ENCODE measurements around the gene PLEKHH3.

PLEKHH3 gene

DNA sequence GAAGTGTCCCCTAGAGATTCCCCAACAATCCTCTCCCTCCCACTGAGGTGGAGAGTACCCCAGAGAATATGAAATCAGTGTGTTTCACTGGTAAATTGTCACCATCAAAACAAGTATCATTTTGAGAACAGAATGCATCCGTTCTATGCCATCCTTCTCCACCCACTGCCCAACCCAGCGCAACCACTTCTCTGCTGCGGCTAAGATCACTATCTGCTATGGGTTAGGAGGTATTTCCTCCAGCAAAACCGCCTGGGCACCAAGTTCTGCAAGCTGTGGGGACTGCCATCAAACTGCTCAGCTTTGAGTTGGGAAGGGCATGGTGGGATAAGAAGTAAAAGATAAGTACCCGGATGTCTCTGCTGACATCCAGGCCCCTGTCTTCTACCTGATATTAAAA lies 29.9 kb upstream of the PLEKHH3 start:
- TF ChIP-seq ZNF274 (IDR thresholded peaks at IDR 0.05; ENCODE audit: low read depth, low read length) (no peak), SUZ12 (IDR thresholded peaks at IDR 0.05; ENCODE audit: extremely low read depth, insufficient read depth, insufficient read length) (no peak), YY1 (IDR thresholded peaks at IDR 0.05; ENCODE audit: insufficient read depth, insufficient read length) (no peak)
- H3K4me3 ChIP-seq (ENCODE audit: insufficient read length, low read depth), result no peak overlapping the region
- no peak overlapping the region for H3K9ac ChIP-seq (ENCODE audit: insufficient read length, low read depth)
- no peak for DNase-seq (ENCODE audit: low read depth, low spot score)
- no peaks in the 10 kb centered on the region for H3K4me1 ChIP-seq (ENCODE audit: insufficient read depth, insufficient read length)
- no peaks in the 10 kb centered on the region for H3K9me3 ChIP-seq (ENCODE audit: insufficient read depth, low read length)
- no peaks in the 10 kb centered on the region for H3K27me3 ChIP-seq (ENCODE audit: insufficient read depth, insufficient read length)
- peaks cover 74% of the 10 kb centered on the region for H3K36me3 ChIP-seq (ENCODE audit: insufficient read depth, insufficient read length, low read length)

DNA sequence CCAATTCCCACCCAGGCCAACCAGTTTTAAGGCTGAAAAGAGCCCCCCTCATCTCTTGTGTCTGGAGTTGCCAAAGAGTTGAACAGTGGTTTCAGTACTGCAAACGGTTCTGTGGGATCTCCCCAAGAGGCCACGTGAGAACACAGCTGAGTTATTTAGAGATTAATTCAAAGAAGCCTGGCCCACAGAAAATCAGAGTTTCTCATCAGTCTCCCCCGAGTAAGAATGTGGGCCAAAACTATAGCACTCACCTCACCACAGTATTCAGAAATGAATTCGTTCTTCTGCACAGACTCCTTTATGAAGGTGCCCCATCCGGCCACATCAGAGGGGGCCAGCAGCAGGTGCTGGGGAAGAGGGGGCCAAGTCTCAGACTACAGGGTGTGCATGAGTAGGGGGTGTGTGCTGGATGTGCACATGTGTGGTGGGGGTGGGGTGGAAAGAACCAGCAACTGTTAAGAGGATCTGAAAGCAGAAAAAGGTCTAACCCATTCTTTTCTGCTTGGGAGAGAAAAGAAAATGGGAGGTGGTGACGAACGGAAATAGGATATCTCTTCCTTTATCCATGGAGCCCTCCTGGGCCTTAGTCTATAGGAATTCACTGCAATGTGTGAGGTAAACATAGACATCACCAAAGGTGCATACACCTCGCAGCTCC lies 28.2 kb upstream of the PLEKHH3 start:
- H3K4me1 ChIP-seq (ENCODE audit: insufficient read depth, insufficient read length), result no peaks in the 10 kb centered on the region
- no peak for DNase-seq (ENCODE audit: low read depth, low spot score)
- peaks cover 76% of the 10 kb centered on the region for H3K36me3 ChIP-seq (ENCODE audit: insufficient read depth, insufficient read length, low read length)
- no peak overlapping the region for H3K9ac ChIP-seq (ENCODE audit: insufficient read length, low read depth)
- H3K4me3 ChIP-seq (ENCODE audit: insufficient read length, low read depth), result no peak overlapping the region
- H3K9me3 ChIP-seq (ENCODE audit: insufficient read depth, low read length), result no peaks in the 10 kb centered on the region
- H3K27me3 ChIP-seq (ENCODE audit: insufficient read depth, insufficient read length), result no peaks in the 10 kb centered on the region
- TF ChIP-seq YY1 (IDR thresholded peaks at IDR 0.05; ENCODE audit: insufficient read depth, insufficient read length) (no peak), ZNF274 (IDR thresholded peaks at IDR 0.05; ENCODE audit: low read depth, low read length) (no peak), SUZ12 (IDR thresholded peaks at IDR 0.05; ENCODE audit: extremely low read depth, insufficient read depth, insufficient read length) (no peak)

DNA sequence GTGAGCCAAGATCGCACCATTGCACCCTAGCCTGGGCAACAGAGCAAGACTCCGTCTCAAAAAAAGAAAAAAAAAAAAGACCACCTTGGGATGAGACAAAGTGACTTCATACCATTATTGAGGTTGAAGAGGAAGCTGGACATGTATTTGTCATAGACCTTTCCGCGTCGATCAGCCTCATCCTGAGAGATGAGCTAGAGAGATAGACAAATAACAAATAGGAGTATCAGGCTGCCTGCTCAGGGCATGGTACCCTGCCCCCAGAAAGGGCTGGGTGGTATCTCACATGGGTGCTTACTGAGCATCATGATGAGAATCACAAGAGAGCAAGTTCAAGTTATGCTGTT lies 27.7 kb upstream of the PLEKHH3 start:
- H3K9ac ChIP-seq (ENCODE audit: insufficient read length, low read depth), result no peak overlapping the region
- no peaks in the 10 kb centered on the region for H3K9me3 ChIP-seq (ENCODE audit: insufficient read depth, low read length)
- peaks cover 74% of the 10 kb centered on the region for H3K36me3 ChIP-seq (ENCODE audit: insufficient read depth, insufficient read length, low read length)
- no peak overlapping the region for H3K4me3 ChIP-seq (ENCODE audit: insufficient read length, low read depth)
- TF ChIP-seq SUZ12 (IDR thresholded peaks at IDR 0.05; ENCODE audit: extremely low read depth, insufficient read depth, insufficient read length) (no peak), YY1 (IDR thresholded peaks at IDR 0.05; ENCODE audit: insufficient read depth, insufficient read length) (no peak)
- H3K4me1 ChIP-seq (ENCODE audit: insufficient read depth, insufficient read length), result peaks cover 2% of the 10 kb centered on the region
- DNase-seq (ENCODE audit: low read depth, low spot score), result no peak
- H3K27me3 ChIP-seq (ENCODE audit: insufficient read depth, insufficient read length), result no peaks in the 10 kb centered on the region

DNA sequence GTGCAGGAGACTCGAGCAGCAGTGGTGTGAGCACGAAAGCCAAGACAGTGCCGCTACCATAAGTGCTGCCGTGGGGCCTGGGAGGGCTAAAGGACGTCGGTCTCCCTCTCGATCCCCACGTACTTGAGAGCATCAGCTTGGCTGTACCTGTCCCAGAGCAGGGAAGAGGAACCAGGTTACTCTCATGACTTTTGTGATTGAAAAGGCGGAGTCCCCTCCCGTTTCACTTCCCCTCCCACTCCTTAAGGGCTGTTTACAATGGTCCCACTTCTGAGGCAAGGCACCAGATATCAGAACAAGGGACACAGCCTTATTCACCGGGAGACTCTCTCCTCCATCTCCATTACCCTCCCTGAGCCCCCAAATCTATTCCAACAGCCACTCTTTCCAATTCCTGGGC lies 25.7 kb upstream of the PLEKHH3 start:
- Histone ChIP-seq H3K9me3 (ENCODE audit: insufficient read depth, low read length) (no peaks in the 10 kb centered on the region), H3K27me3 (ENCODE audit: insufficient read depth, insufficient read length) (no peaks in the 10 kb centered on the region), H3K4me1 (ENCODE audit: insufficient read depth, insufficient read length) (peaks cover 7% of the 10 kb centered on the region), H3K9ac (ENCODE audit: insufficient read length, low read depth) (no peak overlapping the region), H3K4me3 (ENCODE audit: insufficient read length, low read depth) (no peak overlapping the region), H3K36me3 (ENCODE audit: insufficient read depth, insufficient read length, low read length) (peaks cover 67% of the 10 kb centered on the region)
- no peak for DNase-seq (ENCODE audit: low read depth, low spot score)
- no peak for TF ChIP-seq YY1 (IDR thresholded peaks at IDR 0.05; ENCODE audit: insufficient read depth, insufficient read length)
- no peak for TF ChIP-seq SUZ12 (IDR thresholded peaks at IDR 0.05; ENCODE audit: extremely low read depth, insufficient read depth, insufficient read length)
- no peak for TF ChIP-seq ZNF274 (IDR thresholded peaks at IDR 0.05; ENCODE audit: low read depth, low read length)

DNA sequence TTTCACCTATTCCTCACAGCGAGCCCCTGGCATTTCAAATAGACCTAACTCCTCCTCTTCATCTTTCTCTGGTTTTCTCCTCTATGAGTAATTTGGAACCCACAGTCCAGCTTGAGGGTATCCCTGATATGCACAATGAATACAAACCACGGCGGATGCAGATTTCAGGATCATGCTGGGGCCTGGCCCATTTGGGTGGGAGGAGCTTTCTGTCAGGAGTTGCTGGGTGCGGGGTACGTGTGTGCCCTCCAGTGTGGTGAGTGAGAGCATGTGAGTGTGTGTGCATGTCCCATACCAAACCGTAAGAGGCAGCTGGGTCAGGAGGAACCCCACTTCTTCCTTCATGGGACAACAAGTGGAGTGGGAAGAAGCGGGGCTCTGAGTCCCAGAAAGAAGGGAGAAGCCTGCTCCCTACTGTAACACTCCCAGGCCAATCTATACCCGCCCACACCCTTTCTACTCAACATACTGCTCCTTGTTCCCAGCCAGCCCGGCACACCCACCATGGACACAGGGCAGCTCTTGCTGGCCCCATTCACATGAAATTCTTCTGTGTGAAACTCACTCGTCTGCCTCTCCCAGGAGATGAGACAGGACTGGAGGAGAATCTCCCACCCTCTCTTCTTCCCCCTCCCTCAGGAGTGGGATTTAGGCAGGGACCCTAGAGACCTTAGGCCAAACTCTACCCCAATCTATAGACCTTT lies 23.9 kb upstream of the PLEKHH3 start:
- H3K9me3 ChIP-seq (ENCODE audit: insufficient read depth, low read length), result no peaks in the 10 kb centered on the region
- no peak for DNase-seq (ENCODE audit: low read depth, low spot score)
- peaks cover 7% of the 10 kb centered on the region for H3K4me1 ChIP-seq (ENCODE audit: insufficient read depth, insufficient read length)
- no peak overlapping the region for H3K9ac ChIP-seq (ENCODE audit: insufficient read length, low read depth)
- peaks cover 66% of the 10 kb centered on the region for H3K36me3 ChIP-seq (ENCODE audit: insufficient read depth, insufficient read length, low read length)
- TF ChIP-seq ZNF274 (IDR thresholded peaks at IDR 0.05; ENCODE audit: low read depth, low read length) (no peak), YY1 (IDR thresholded peaks at IDR 0.05; ENCODE audit: insufficient read depth, insufficient read length) (no peak), SUZ12 (IDR thresholded peaks at IDR 0.05; ENCODE audit: extremely low read depth, insufficient read depth, insufficient read length) (no peak)
- H3K4me3 ChIP-seq (ENCODE audit: insufficient read length, low read depth), result no peak overlapping the region
- no peaks in the 10 kb centered on the region for H3K27me3 ChIP-seq (ENCODE audit: insufficient read depth, insufficient read length)

DNA sequence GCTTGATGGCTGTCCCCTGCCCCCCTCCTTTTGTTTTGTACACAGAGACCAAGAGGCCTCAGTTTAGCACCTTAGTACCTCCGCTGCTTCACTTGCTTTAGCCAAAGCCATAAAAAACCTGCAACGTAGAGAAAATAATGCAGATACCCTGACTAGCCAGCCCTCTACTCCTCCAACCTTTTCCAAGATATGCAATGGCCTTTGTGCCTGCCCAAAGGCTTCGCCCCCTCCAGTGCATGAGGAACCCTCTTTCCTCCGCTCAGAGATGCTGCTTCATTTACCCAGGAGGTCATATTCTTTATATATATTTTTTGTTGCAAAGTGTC lies 22.6 kb upstream of the PLEKHH3 start:
- Histone ChIP-seq H3K9ac (ENCODE audit: insufficient read length, low read depth) (no peak overlapping the region), H3K27me3 (ENCODE audit: insufficient read depth, insufficient read length) (no peaks in the 10 kb centered on the region), H3K9me3 (ENCODE audit: insufficient read depth, low read length) (no peaks in the 10 kb centered on the region), H3K4me3 (ENCODE audit: insufficient read length, low read depth) (no peak overlapping the region), H3K36me3 (ENCODE audit: insufficient read depth, insufficient read length, low read length) (peaks cover 69% of the 10 kb centered on the region), H3K4me1 (ENCODE audit: insufficient read depth, insufficient read length) (peaks cover 11% of the 10 kb centered on the region)
- TF ChIP-seq ZNF274 (IDR thresholded peaks at IDR 0.05; ENCODE audit: low read depth, low read length), result no peak
- TF ChIP-seq YY1 (IDR thresholded peaks at IDR 0.05; ENCODE audit: insufficient read depth, insufficient read length), result no peak
- no peak for TF ChIP-seq SUZ12 (IDR thresholded peaks at IDR 0.05; ENCODE audit: extremely low read depth, insufficient read depth, insufficient read length)
- no peak for DNase-seq (ENCODE audit: low read depth, low spot score)

DNA sequence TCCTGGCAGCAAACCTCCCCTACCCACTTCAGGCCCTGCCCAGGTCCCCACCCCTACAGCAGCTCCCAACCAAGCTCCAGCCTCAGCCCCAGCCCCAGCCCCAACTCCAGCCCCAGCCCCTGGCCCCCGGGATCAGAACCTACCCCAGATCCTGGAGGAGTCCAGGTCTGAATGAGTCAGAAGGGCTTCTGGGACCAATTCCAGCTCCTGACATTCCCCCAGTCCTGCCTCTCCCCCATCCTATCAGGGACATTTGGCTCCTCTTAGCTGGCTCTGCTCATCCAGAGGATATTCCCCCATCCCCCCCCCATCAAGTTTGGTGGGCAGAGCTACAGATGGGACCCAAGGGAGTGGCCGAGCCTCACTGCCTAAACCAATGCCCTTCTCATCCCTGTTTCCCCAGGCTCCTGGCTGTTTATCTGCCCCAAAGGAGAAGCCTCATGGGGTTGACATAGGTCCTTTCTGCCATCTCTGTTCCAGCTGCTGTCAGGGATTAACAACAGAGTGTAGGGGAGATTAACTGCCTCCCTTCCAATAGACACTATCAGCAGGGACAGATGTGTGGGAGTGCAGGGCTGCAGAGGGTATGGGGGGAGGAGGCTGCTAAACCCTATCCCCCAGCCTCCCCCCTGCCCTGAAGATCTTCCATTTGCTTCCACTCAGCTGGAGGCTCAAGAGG lies 22.1 kb upstream of the PLEKHH3 start:
- Histone ChIP-seq H3K36me3 (ENCODE audit: insufficient read depth, insufficient read length, low read length) (peaks cover 68% of the 10 kb centered on the region), H3K9me3 (ENCODE audit: insufficient read depth, low read length) (no peaks in the 10 kb centered on the region), H3K4me1 (ENCODE audit: insufficient read depth, insufficient read length) (peaks cover 11% of the 10 kb centered on the region), H3K27me3 (ENCODE audit: insufficient read depth, insufficient read length) (no peaks in the 10 kb centered on the region), H3K9ac (ENCODE audit: insufficient read length, low read depth) (no peak overlapping the region), H3K4me3 (ENCODE audit: insufficient read length, low read depth) (no peak overlapping the region)
- TF ChIP-seq SUZ12 (IDR thresholded peaks at IDR 0.05; ENCODE audit: extremely low read depth, insufficient read depth, insufficient read length) (no peak), YY1 (IDR thresholded peaks at IDR 0.05; ENCODE audit: insufficient read depth, insufficient read length) (no peak), ZNF274 (IDR thresholded peaks at IDR 0.05; ENCODE audit: low read depth, low read length) (no peak)
- no peak for DNase-seq (ENCODE audit: low read depth, low spot score)
